NCI-H1417 treated with DMSO at 0.1 percent for 48 hours (cell line): ENCODE results near the gene RASEF.
A peak's percentile ranks its signal among the peaks of the same experiment; 100 is the strongest.
"Not testable (repeated sequence)": the region's sequence is repeated elsewhere in the genome, so short reads cannot be mapped to it uniquely, and the experiment has no call there.

Source experiments
- DNase-seq: peaks from one replicate; lab custom pipeline; 2025; lab: John Stamatoyannopoulos, UW

The RASEF gene

DNA sequence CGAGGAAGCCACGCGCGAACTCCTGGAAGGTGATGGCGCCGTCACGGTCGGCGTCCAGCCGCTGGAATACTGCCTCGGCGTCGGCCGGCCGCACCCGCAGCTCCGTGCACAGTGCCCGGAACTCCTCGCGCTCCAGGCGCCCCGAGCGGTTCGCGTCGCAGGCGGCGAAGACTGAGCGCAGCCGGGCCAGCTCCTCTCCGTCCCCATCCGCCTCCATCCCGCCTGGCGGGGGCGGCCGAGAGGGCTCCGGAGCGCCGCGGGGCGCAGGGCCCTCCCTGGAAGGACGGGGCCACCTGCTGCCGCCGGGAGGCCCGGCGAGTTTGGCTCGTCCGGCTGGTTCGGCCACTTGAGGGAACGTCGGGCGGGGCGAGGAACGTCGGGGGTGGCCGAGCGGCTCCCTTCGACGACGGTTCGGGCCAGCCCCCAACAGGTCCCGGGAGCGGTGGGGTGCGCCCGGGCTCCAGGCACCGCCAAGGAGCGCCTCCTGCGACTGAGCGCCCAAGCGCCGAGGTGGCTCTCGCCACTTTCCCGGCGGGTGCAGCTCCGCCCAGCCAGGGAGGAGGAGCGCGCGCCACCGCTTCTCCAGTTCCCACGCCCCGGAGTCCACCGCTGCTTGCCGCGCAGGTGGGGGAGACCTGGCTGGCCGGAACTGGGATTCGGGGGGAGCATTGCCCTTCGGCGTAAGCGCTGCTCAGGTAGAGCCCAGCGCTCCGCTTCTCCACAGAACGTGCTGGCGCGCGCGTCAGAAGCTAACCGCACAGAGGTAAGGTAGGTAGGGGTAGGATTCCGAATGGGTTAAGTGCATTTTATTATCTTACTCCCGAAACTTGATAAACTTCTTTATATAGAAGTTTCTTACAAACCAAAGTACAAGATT, at the start of gene RASEF:
Gene RASEF (minus strand): TSS at position 492 of the 877 bp plus-strand sequence. CDS start 275 bp downstream, at position 217.
- peak; percentile 20 for DNase-seq

DNA sequence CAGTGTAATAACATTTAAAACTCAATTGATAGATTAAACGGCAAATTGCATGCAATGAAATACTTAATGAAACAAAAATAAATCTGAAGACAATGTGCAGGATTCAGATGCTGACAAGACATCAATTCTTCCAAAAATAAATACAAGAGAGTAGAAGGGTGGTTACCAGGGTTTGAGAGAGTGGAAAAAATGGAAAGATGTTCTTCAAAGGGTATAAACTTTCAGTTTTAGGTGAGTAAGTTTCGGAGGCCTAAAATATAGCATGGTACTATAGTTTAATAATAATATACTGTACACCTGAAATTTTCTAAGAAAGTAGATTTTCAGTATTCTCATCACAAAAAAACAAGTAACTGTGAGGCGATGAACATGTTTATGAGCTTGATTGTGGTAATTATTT, 48.2 kb upstream of the RASEF start:
- DNase-seq, result no peak

DNA sequence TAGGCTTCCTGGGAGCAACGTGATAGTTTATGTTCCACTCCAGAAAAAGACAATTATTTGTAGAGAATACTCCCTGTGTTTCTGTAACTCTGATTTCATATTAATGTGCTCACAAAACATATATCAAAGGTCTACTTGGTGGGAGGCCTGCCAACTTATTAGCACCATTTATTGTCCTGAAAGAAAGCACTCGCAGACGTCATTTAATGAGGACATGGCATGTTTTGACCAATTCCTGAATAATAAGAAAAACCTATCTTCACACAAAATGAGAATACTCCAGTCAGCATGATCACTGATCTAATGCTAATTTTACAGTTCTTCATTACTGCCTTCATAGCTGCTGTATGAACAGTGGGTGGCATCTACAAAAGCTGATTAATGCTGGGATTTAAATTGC, 46.4 kb upstream of the RASEF start:
- DNase-seq, result no peak

DNA sequence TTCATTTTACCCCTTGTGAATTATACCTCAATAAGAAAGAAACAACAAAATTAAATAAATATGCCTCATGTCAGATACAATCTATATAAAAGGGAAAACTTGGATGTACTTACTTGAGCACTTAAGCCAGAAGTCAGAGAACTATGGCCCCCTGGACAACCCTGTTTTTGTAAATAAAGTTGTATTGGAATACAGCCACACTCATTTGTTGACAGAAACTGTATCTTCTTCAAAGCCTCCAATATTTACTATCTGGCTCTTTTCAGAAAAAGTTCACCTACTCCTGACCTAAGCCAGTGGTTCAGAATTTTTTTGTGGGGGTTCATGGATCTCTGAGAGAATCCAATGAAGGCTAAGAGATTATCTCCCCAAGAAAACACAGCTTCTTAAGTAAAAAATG, 45.3 kb upstream of the RASEF start:
- no peak for DNase-seq

DNA sequence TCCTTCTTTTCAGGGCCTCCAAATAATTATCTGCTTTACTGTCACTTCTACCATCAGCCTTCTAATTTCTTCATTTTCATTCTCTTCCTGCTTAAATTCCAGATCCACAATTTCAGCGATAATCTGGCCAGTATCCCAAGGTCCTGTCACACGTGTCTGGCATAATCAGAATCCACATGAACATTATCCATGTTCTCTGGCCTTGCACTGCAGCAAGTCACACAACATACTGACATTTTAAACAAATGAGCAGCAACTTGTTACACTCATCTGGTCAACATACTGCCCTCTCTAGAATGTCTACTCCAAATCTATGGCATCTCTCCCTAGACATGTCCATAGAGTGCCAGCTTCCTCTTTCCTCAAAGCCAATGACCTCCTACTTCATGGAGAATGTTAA, 43.8 kb upstream of the RASEF start:
- no peak for DNase-seq

DNA sequence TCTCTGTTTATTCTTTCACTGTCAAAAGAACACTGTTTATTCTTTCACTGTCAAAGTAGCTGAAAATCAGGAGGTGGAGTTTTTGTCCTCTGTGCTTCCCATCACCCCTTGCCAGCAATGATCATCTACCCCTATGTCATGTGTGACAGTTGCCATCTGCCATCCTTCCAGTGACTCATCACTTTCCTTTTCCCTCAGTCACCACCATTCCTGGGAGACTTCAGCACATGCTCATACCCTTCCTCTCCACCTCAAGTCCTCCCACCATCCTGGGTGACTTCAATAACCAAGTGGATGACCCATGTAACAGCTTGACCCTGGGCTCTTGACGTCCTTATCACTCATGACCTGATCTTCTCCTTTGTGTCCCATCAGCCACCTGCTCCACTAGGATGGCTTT, 43.3 kb upstream of the RASEF start:
- no peak for DNase-seq

DNA sequence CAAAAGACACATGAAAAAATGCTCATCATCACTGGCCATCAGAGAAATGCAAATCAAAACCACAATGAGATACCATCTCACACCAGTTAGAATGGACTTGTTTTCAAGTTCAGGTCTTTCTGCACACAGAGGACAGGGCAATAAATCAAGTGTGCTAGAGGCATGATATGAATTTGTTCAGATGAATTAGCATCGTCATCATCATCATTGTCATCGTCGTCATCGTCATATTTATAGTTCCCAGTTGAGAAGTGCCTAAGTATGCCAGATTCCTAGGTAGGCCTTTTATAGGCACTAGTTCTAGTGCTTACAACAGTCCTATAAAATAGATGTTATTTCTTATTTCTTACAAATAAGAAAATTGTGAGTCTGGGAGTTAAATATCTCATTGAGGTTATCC, 34.7 kb upstream of the RASEF start:
- no peak for DNase-seq

DNA sequence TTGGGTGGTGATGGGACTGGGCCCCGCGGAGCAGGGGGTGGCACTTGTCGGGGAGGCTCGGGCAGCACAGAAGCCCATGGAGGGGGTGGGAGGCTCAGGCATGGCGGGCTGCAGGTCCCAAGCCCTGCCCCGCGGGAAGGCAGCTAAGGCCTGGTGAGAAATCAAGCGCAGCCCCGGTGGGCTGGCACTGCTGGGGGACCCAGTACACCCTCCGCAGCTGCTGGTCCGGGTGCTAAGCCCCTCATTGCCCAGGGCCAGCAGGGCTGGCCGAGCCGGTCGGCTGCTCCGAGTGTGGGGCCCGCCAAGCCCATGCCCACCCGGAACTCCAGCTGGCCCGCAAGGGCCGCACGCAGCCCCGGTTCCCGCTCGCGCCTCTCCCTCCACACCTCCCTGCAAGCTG, 30.4 kb upstream of the RASEF start:
- DNase-seq, result not testable (repeated sequence)

DNA sequence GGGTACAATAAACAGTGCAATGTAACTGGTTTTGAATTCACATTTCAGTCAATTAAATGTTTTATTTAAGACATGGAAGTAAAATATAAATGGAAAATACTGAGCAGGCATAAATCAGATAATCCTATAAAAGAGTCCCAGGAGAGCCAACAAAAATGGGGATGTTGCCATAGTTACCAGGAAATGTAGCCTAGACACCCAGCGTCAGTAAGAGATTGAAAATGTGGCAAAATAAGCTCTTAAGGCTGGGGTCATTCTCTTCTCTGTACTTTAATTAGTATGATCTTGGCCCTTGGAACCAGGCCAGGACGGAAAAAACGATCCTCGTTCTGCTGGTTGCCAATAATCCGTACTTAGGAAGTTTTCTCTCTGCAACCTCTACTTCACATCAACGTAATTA, 18.9 kb upstream of the RASEF start:
- no peak for DNase-seq

DNA sequence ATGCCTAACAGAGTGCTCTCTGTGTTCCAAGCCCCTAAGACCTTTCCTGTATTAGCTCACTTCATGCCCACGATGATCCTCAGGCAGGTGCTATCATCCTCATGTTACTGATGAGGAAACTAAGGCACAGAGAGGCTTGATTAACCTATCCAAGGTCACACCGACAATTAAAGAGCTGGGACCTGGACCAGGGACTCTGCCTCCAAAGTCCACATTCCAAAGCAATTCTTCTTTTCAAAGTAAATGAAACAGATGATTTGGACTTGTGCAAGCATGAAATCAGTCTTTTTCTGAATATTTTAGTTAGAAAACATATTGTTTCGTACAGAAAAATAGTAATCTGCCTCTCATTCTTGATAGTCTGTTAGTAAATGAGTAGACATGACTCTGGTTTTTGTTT, 18.1 kb upstream of the RASEF start:
- no peak for DNase-seq

DNA sequence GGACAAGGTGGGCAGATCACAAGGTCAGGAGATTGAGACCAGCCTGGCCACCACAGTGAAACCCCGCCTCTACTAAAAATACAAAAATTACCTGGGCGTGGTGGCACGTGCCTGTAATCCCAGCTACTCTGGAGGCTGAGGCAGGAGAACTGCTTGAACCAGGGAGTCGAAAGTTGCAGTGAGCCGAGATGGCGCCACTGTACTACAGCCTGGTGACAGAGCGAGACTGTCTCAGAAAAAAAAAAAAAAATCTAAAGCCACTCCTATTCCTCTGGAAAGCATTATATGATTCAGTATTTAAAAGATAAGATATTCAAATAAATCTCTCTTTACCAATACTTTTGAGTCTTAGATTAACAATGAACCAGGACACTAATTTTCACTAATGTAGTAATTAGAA, 13.0 kb upstream of the RASEF start:
- not testable (repeated sequence) for DNase-seq

DNA sequence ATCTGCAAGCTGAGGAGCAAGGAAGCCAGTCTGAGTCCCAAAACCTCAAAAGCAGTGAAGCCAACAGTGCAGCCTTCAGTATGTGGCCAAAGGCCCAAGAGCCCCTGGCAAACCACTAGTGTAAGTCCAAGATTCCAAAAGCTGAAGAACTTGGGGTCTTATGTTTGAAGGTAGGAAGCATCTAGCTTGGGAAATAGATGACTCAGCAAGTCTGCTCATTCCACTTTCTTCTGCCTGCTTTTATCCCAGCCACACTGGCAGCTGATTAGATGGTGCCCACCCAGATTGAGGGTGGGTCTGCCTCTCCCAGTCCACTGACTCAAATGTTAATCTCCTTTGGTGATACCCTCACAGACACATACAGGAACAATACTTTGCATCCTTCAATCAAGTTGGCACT, 9.6 kb upstream of the RASEF start:
- DNase-seq, result not testable (repeated sequence)

DNA sequence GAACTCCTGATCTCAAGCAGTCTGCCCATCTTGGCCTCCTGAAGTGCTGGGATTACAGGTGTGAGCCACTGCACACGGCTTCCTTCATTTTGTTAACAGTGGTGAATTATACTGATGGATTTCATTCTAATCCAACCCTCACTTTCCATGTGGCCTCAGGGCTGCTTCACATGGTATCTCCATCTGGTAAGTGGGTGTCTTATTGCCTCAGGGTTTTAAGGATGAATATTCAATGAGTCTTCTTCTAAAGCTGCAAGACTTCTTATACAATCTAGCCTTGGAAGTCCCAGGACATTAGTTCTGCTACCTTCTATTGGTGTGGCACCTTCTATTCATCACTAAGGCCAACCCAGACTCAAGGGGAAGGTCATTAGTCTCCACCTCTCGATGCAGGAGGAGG, 8.7 kb upstream of the RASEF start:
- DNase-seq, result no peak

DNA sequence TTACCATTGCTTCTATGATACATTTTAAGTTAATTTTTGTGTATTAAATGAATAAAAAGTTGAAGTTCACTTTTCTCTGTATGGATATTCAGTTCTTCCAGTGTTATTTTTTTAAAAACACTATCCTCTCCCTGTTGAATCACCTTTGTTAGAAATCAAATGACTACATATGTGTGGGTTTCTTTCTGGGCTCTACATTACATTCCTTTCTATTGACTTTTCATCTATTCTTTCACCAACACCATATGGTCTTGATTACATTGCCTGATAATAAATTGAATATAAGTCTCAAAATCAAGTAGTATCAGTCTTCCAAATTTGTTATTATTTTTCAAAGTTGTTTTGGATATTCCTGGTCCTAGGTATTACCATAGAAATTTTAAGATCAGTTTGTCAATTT, 7.3 kb upstream of the RASEF start:
- DNase-seq, result no peak

DNA sequence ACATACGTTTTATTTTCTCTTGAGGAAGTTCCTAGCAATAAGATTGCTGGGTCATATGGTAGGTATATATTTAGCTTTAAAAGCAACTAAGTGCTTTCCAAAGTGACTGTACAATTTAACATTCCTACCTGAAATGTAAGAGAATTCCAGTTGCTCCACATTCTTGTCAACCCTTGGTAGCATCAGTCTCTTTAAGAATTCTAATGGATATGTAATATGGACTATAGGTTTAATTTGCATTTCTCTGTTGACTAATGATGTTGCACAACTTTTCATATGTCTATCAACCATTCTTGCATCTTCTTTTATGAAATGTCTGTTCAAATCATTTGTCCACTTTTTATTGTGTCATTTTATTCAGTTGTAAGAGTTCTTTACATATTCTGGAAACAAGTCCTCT, 6.7 kb upstream of the RASEF start:
- no peak for DNase-seq

DNA sequence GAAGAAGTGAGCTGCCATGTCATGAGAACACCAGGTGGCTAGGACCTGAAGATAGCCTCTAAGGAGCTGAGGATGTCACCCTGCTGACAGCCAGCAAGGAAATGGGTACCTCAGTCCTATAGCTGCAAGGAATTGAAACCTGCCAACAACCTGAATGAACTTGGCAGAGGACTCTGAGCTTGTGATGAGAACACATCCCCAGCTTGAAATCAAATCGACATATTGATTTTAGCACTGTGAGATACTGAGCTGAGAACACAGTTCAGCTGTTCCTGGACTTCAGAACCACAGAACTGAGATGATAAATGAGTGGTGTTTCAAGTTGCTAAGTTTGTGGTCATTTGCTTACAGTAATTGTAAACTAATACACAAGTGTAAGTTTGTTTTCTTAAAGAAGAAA, 5.5 kb upstream of the RASEF start:
- DNase-seq, result no peak

DNA sequence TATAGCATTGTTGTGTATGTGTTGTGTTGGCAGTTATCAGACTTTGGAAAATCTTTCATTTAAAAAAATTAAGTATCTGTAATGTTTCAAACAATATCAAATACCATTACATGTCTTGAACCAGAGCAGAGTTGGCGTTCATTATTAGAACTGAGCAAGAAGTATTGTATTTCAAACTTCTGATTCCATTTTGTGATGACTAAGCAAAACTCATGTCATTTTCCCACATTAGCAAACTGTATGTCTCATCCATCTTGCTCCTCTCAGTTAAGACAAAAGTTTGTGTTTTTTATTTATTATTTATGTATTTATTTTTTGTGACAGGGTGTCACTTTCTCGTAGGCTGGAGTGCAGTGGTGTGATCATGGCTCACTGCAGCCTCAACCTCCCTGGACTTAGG, 4.6 kb upstream of the RASEF start:
- no peak for DNase-seq

DNA sequence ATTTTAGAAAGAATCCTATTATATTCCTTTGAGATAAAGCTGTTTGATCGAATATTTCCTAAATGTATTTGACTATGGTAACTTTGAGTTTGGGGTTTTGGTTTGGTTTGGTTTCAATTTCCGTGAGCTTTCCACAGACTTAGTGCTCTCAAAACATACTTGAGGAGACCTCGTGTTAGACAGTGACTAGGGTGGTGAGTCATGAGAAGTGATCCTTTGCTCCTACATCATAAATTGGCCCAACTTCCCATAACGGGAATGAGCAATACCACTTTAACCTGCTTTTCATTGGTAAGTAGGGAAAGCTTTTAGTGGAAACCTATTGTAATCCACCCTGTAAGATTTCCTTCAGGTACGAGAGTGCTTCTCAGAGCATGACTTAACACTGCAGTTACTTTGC, 3.8 kb upstream of the RASEF start:
- DNase-seq, result no peak

DNA sequence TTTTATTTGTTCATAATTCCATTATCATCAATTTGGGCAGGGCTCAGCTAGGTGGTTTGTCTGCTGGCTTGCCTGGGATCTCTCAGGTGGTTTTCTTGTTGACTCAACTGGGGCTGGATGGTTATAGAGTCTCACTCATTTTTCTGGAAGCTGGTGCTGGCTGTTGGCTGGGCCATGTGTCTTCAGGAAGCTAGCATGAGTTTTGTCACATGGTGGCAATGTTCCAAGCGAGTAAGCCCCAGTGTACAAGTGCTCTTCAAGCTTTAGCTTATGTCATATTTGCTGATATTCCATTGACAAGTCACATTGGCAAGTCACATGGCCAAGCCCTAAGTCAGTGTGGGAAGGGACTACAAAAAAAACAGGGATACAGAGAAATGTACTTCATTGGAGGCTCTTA, 2.3 kb upstream of the RASEF start:
- no peak for DNase-seq

DNA sequence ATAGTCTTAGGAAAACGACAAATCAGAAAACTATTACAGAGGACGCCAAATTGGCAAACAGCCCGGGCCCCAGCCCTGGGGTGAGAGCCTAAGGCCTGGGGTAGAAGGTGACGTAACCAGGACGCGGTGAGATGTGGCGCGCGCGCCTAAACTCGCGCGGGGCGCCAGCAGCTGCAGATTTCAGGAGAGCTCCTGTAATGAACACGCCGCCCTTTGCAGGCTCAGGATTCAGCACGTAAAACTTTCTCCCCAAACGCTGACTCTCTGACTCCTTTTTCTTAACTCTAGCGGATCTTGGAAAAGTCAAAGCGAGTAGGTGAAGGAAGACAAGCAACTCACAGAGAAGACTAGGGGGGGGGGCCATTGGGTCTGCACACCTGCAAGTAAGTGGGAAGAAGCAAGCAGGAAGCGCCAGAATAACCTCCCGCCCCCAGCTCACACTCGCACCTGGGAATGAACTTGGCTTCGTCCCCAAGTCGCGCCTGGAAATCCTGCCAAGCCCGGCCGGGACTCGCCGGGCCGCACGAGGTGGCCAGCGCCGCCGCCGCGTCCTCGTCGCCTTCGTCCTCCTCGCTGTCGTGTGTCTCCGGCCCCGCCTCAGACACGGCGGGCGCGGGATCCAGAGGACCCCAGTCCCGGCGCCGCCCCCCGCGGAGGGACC, 822 bp downstream of the RASEF start:
- DNase-seq, result no peak

DNA sequence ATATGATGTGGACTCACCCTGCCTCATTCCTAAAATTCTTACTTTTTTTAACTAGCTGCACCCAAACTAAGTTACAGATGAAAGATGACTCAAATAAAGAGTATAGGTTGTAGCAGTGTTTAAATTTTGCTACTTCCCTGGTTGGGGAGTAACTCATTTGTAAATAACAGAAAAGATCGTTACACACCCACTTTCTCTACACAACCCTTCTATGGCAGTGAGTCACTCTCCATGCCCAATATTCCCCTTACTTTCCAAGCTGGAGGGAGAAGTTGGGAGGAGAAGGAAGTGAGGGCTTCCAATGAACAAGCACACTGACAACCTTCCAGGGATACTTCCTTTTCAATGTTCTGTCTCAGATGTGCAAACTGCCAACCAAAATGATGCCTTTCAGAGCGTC, 1.9 kb downstream of the RASEF start:
- no peak for DNase-seq

DNA sequence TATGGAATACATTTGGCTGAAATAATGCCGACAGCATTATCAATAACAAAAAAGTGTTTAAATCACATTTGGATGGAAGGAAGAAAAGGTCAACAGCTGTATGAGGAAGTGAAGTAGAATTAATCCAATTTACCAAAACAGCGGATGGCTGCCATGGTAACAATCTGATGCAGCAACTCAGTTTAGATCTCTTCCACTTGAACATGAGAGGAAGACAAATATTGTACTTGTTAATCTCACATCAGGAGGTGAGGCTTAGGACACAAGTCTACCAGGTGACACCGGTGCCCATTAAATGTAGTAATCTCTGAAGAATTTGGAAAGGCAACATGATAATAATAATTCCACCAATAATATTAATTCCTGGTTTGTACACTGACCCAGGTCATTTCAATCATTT, 2.4 kb downstream of the RASEF start:
- peak; percentile 82 for DNase-seq

DNA sequence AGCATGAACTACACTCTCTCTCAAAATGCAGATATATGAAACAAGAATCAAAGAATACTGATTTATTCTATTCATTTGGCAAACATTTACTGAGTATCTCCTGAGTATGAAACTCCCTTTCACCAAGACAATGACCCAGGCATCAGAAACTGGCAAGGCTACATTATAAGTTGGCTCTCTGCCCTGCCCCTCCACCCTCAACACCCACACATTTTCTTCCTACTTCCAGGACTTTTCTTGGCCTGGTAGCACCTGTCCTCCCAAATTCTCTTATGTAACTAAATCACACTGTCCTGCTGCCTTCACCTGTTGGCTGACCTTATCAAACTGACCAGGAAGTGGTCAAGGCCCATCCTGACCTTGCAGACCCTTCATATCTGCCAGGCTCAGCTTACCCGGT, 3.5 kb downstream of the RASEF start:
- no peak for DNase-seq

DNA sequence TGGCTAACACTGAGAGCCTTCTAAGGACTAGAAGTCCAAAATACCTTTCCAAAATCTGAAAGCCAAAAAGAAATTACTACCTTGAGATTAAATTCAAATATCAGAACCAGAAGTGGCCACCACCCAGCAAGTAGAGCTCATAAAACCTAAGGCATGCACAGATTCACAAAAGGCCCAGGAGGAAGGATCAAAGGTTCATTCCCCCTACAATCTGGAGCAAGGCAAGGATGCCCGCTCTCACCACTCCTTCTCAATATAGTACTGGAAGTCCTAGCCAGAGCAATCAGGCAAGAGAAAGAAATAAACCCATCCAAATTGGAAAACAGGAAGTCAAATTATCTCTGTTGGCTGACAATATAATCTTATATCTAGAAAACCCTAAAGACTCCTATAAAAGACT, 6.0 kb downstream of the RASEF start:
- DNase-seq, result no peak
